ENCODE measurements around the gene SETBP1.
"Not testable (repeated sequence)": the region's sequence is repeated elsewhere in the genome, so short reads cannot be mapped to it uniquely, and the experiment has no call there.

The SETBP1 gene

GRCh38 chr18:44704135-44704789, 23.6 kb downstream of the SETBP1 start:
- no peak for DNase-seq (ENCODE audit: low read depth, low spot score)

- DNase-seq (ENCODE audit: low read depth, low spot score), result no peak
These were observed 24.5 kb downstream of the SETBP1 start for GRCh38 chr18:44705075-44705675.

GRCh38 chr18:44708451-44709083, 27.9 kb downstream of the SETBP1 start:
- DNase-seq (ENCODE audit: low read depth, low spot score), result no peak

GRCh38 chr18:44709307-44710126, 28.8 kb downstream of the SETBP1 start:
- DNase-seq (ENCODE audit: low read depth, low spot score), result no peak

GRCh38 chr18:44710931-44711330, 30.2 kb downstream of the SETBP1 start:
- DNase-seq (ENCODE audit: low read depth, low spot score), result no peak

- no peak for DNase-seq (ENCODE audit: low read depth, low spot score)
These were observed 31.3 kb downstream of the SETBP1 start for GRCh38 chr18:44712025-44712424.

- DNase-seq (ENCODE audit: low read depth, low spot score), result no peak
These were observed 32.7 kb downstream of the SETBP1 start for GRCh38 chr18:44713435-44713834.

- no peak for DNase-seq (ENCODE audit: low read depth, low spot score)
These were observed 33.7 kb downstream of the SETBP1 start for GRCh38 chr18:44714376-44714775.

GRCh38 chr18:44715245-44715644, 34.6 kb downstream of the SETBP1 start:
- DNase-seq (ENCODE audit: low read depth, low spot score), result no peak

- DNase-seq (ENCODE audit: low read depth, low spot score), result no peak
These were observed 35.2 kb downstream of the SETBP1 start for GRCh38 chr18:44715842-44716241.

- DNase-seq (ENCODE audit: low read depth, low spot score), result no peak
These were observed 36.0 kb downstream of the SETBP1 start for GRCh38 chr18:44716697-44717163.

- no peak for DNase-seq (ENCODE audit: low read depth, low spot score)
These were observed 38.9 kb downstream of the SETBP1 start for GRCh38 chr18:44719519-44720060.

- DNase-seq (ENCODE audit: low read depth, low spot score), result not testable (repeated sequence)
These were observed 41.1 kb downstream of the SETBP1 start for GRCh38 chr18:44721748-44722147.

GRCh38 chr18:44723411-44723810, 42.7 kb downstream of the SETBP1 start:
- no peak for DNase-seq (ENCODE audit: low read depth, low spot score)

- DNase-seq (ENCODE audit: low read depth, low spot score), result no peak
These were observed 43.6 kb downstream of the SETBP1 start for GRCh38 chr18:44724105-44724778.

GRCh38 chr18:44725300-44726058, 44.8 kb downstream of the SETBP1 start:
- no peak for DNase-seq (ENCODE audit: low read depth, low spot score)

GRCh38 chr18:44726059-44726421, 45.4 kb downstream of the SETBP1 start:
- no peak for DNase-seq (ENCODE audit: low read depth, low spot score)

GRCh38 chr18:44727291-44727690, 46.6 kb downstream of the SETBP1 start:
- no peak for DNase-seq (ENCODE audit: low read depth, low spot score)

GRCh38 chr18:44729631-44730101, 49.0 kb downstream of the SETBP1 start:
- no peak for DNase-seq (ENCODE audit: low read depth, low spot score)

- DNase-seq (ENCODE audit: low read depth, low spot score), result no peak
These were observed 50.3 kb downstream of the SETBP1 start for GRCh38 chr18:44730803-44731529.

Measured in iPS DF 19.7 (cell line).